Measurements from ENCODE around the gene MAP1B.

Gene MAP1B

GRCh38 chr5:72125271-72125940 is 18.1 kb downstream of the MAP1B start:
- in situ Hi-C loops (cut with HindIII; ENCODE audit: low sequenced_read_pairs) = no loop called here
- no peak for DNase-seq (ENCODE audit: low read depth)
- no peak overlapping the region for H3K4me3 ChIP-seq (ENCODE audit: low read depth, low read length)
- no peak for TF ChIP-seq CTCF (IDR thresholded peaks at IDR 0.05; ENCODE audit: low read depth, low read length, missing control alignments)

DNA sequence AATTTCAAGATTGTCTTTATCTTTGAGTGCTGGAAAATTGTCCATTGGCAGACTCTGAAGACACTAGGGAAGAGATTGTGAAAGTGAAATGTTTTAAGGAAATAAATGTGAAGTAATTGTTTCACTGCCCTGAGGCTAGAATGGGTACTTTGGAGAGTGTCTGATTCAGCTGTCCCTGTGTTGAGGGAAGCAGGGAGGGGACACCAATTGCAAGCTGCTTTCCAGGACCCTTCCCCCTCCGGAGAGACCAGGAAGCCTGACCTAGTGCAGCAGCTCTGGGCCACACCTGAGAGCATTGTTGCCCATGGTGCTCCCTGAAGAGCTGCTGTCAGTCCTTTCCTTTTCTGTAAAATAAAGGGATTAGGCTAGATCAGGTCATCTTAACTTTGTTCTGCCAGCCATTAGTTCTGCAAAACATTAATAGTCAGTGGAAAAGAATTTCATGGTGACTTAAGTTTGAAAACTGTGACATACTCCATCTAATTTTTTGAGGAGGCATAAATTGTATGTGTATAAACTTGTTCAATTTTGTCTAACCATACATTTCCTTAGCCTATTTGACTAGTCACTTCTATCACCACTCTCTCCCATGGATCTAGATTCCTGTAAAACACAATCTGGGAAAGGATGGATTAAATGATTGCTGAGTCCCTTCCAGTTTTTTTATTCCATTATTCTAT is 18.8 kb downstream of the MAP1B start:
- no peak for TF ChIP-seq CTCF (IDR thresholded peaks at IDR 0.05; ENCODE audit: low read depth, low read length, missing control alignments)
- in situ Hi-C loops (cut with HindIII; ENCODE audit: low sequenced_read_pairs) = no loop called here
- DNase-seq (ENCODE audit: low read depth) = no peak
- no peak overlapping the region for H3K4me3 ChIP-seq (ENCODE audit: low read depth, low read length)

GRCh38 chr5:72126796-72127195 is 19.5 kb downstream of the MAP1B start:
- no peak overlapping the region for H3K4me3 ChIP-seq (ENCODE audit: low read depth, low read length)
- no peak for TF ChIP-seq CTCF (IDR thresholded peaks at IDR 0.05; ENCODE audit: low read depth, low read length, missing control alignments)
- in situ Hi-C loops (cut with HindIII; ENCODE audit: low sequenced_read_pairs) = no loop called here
- no peak for DNase-seq (ENCODE audit: low read depth)

- no peak overlapping the region for H3K4me3 ChIP-seq (ENCODE audit: low read depth, low read length)
- in situ Hi-C loops (cut with HindIII; ENCODE audit: low sequenced_read_pairs) = no loop called here
- no peak for TF ChIP-seq CTCF (IDR thresholded peaks at IDR 0.05; ENCODE audit: low read depth, low read length, missing control alignments)
- no peak for DNase-seq (ENCODE audit: low read depth)
Observed at GRCh38 chr5:72129725-72130124, 22.4 kb downstream of the MAP1B start.

- H3K4me3 ChIP-seq (ENCODE audit: low read depth, low read length) = no peak overlapping the region
- DNase-seq (ENCODE audit: low read depth) = peak; percentile 53
- no peak for TF ChIP-seq CTCF (IDR thresholded peaks at IDR 0.05; ENCODE audit: low read depth, low read length, missing control alignments)
- in situ Hi-C loops (cut with HindIII; ENCODE audit: low sequenced_read_pairs) = no loop called here
Observed at GRCh38 chr5:72130351-72130761, 23.1 kb downstream of the MAP1B start.

DNA sequence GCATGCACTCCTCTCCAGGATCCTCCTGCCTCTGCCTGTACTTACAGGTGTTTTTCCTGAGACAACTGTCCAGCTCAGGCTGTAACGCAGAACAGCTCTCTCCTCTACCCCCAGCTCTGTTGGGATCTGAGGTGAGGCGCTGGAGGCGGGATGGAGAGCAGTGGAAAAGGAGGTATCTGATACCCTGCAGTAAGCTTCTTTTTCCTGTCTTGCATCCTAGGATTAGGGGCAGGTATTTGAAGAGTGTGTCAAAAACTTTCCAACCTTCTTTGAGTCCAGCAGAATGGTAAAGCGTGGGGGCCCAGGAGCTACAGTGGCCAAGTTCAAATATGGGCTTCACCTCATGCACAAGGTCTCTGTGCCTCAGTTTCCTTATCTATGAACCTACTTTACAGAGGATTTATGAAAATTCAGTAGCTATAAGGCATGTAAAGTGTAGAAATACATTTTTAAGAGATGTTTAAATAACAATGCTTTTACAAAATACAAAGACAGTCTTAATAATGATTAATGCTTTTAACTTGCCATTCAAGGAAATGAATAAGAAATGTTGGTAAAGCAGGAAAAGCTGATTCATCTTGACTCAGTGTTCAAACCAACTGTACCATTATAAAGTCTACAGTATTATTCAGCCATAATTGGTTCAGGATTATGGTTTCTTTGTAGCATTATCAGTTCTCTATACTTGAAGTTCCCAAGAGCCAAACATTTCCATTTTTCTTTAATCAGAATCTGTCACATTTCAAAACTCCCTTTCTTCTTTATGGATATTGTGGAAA is 26.1 kb downstream of the MAP1B start:
- H3K4me3 ChIP-seq (ENCODE audit: low read depth, low read length) = no peak overlapping the region
- in situ Hi-C loops (cut with HindIII; ENCODE audit: low sequenced_read_pairs) = no loop called here
- no peak for DNase-seq (ENCODE audit: low read depth)
- no peak for TF ChIP-seq CTCF (IDR thresholded peaks at IDR 0.05; ENCODE audit: low read depth, low read length, missing control alignments)

All from astrocyte of the cerebellum (primary cell).